Measurements from ENCODE around the gene CPNE5.

Gene CPNE5

DNA sequence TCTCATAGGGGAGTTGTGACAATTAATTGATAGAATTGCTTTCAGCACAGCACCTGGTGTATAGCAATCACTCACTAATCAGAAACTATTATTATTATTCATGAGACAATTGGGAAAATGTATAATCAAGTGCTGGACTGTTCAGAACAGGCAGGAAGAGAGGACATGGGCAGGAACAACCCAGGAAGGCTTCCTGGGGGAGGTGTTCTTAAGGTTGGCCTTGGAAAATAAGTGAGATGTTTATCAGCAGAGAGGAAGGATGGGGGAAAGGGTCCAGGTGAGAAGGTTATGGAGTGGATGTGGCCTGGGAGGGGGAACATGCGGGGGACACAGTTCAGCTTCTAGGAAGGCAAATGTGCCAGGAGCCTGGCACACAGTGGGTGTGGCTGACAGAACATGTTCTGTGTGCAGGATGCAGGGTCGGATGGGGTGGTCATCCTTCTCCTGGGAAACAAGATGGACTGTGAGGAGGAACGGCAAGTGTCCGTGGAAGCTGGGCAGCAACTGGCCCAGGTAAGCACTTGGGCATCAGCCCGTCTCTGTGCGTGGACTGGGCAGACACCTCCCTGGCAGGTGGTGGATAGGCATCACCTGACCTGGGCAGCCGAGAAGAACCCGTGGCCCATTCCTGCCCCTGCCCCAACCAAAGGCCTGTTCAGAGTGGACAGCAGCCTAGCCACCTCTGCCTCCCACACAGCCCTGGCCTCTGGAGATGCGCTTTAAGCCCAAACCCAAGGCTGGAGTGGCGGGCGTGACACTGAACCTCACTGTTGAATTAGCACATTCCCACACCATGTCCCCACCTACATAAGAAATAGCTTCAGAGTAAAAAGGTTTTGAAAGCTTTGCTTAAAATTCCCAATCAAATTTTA lies 110.7 kb downstream of the CPNE5 start:
- TF ChIP-seq, protein P1, sequence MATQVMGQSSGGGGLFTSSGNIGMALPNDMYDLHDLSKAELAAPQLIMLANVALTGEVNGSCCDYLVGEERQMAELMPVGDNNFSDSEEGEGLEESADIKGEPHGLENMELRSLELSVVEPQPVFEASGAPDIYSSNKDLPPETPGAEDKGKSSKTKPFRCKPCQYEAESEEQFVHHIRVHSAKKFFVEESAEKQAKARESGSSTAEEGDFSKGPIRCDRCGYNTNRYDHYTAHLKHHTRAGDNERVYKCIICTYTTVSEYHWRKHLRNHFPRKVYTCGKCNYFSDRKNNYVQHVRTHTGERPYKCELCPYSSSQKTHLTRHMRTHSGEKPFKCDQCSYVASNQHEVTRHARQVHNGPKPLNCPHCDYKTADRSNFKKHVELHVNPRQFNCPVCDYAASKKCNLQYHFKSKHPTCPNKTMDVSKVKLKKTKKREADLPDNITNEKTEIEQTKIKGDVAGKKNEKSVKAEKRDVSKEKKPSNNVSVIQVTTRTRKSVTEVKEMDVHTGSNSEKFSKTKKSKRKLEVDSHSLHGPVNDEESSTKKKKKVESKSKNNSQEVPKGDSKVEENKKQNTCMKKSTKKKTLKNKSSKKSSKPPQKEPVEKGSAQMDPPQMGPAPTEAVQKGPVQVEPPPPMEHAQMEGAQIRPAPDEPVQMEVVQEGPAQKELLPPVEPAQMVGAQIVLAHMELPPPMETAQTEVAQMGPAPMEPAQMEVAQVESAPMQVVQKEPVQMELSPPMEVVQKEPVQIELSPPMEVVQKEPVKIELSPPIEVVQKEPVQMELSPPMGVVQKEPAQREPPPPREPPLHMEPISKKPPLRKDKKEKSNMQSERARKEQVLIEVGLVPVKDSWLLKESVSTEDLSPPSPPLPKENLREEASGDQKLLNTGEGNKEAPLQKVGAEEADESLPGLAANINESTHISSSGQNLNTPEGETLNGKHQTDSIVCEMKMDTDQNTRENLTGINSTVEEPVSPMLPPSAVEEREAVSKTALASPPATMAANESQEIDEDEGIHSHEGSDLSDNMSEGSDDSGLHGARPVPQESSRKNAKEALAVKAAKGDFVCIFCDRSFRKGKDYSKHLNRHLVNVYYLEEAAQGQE (IDR thresholded peaks at IDR 0.05; ENCODE audit: insufficient read depth in 1 of 2, low read depth in 2 of 2, low read length in 2 of 2), result 0 out of 4 replicates have a peak, but pooled peaks of 1 of the 2 experiments have one; percentile 18
- TF ChIP-seq SIN3A (IDR thresholded peaks at IDR 0.05; ENCODE audit: borderline replicate concordance, insufficient read depth, low read length), result no peak

GRCh38 chr6:36727505-36728021 lies 111.7 kb downstream of the CPNE5 start:
- TF ChIP-seq, protein P1 (IDR thresholded peaks at IDR 0.05; ENCODE audit: insufficient read depth in 1 of 2, low read depth in 2 of 2, low read length in 2 of 2), result no peak
- TF ChIP-seq TAF1 (IDR thresholded peaks at IDR 0.05; ENCODE audit: borderline replicate concordance, insufficient read depth, low read length) (no peak), POLR2AphosphoS5 (IDR thresholded peaks at IDR 0.05; ENCODE audit: low read depth, low read length) (no peak), FOXP2 (optimal IDR thresholded peaks at IDR 0.05; ENCODE audit: borderline replicate concordance, extremely low read depth, extremely low read length, insufficient read depth) (no peak), SIN3A (IDR thresholded peaks at IDR 0.05; ENCODE audit: borderline replicate concordance, insufficient read depth, low read length) (no peak)

- no peak for TF ChIP-seq SIN3A (IDR thresholded peaks at IDR 0.05; ENCODE audit: borderline replicate concordance, insufficient read depth, low read length)
- no peak for TF ChIP-seq POLR2AphosphoS5 (IDR thresholded peaks at IDR 0.05; ENCODE audit: low read depth, low read length)
- no peak for TF ChIP-seq FOXP2 (optimal IDR thresholded peaks at IDR 0.05; ENCODE audit: borderline replicate concordance, extremely low read depth, extremely low read length, insufficient read depth)
- TF ChIP-seq, protein P1 (IDR thresholded peaks at IDR 0.05; ENCODE audit: insufficient read depth in 1 of 2, low read depth in 2 of 2, low read length in 2 of 2), result no peak
- no peak for TF ChIP-seq TAF1 (IDR thresholded peaks at IDR 0.05; ENCODE audit: borderline replicate concordance, insufficient read depth, low read length)
Observed at GRCh38 chr6:36725581-36725980, 113.7 kb downstream of the CPNE5 start.

GRCh38 chr6:36724514-36725390 lies 114.5 kb downstream of the CPNE5 start:
- TF ChIP-seq FOXP2 (optimal IDR thresholded peaks at IDR 0.05; ENCODE audit: borderline replicate concordance, extremely low read depth, extremely low read length, insufficient read depth), result no peak
- no peak for TF ChIP-seq TAF1 (IDR thresholded peaks at IDR 0.05; ENCODE audit: borderline replicate concordance, insufficient read depth, low read length)
- TF ChIP-seq, protein P1 (IDR thresholded peaks at IDR 0.05; ENCODE audit: insufficient read depth in 1 of 2, low read depth in 2 of 2, low read length in 2 of 2), result no peak
- TF ChIP-seq SIN3A (IDR thresholded peaks at IDR 0.05; ENCODE audit: borderline replicate concordance, insufficient read depth, low read length), result no peak
- no peak for TF ChIP-seq POLR2AphosphoS5 (IDR thresholded peaks at IDR 0.05; ENCODE audit: low read depth, low read length)

Measured in PFSK-1 (cell line).